GM18508 (cell line): ENCODE data around the gene MAGT1.
"Not testable (repeated sequence)": the region's sequence is repeated elsewhere in the genome, so short reads cannot be mapped to it uniquely, and the experiment has no call there.

Experiments used
- ATAC-seq: cut with Tn5 transposase; IDR thresholded peaks from one replicate; pipeline ENCODE4 v1.9.1; 2021; ENCODE audit warnings: moderate number of reproducible peaks; ENCODE audit not compliant: insufficient read depth, unreplicated experiment

The MAGT1 gene

GRCh38 chrX:77894921-77895886, at the start of gene MAGT1:
MAGT1 (minus strand) TSS chrX:77895435; CDS start chrX:77895410, 25 bp downstream.
- ATAC-seq = peak; percentile 87

GRCh38 chrX:77945031-77945430, 49.8 kb upstream of the MAGT1 start:
- not testable (repeated sequence) for ATAC-seq

- ATAC-seq = no peak
Measured at GRCh38 chrX:77938083-77938680, 42.9 kb upstream of the MAGT1 start.

- no peak for ATAC-seq
Measured at GRCh38 chrX:77937291-77937690, 42.1 kb upstream of the MAGT1 start.

- ATAC-seq = no peak
Measured at GRCh38 chrX:77936299-77936698, 41.1 kb upstream of the MAGT1 start.

- ATAC-seq = no peak
Measured at GRCh38 chrX:77935886-77936285, 40.7 kb upstream of the MAGT1 start.

- ATAC-seq = no peak
Measured at GRCh38 chrX:77930581-77930980, 35.3 kb upstream of the MAGT1 start.

GRCh38 chrX:77925764-77926163, 30.5 kb upstream of the MAGT1 start:
- ATAC-seq = no peak

GRCh38 chrX:77924320-77924859, 29.2 kb upstream of the MAGT1 start:
- no peak for ATAC-seq

- no peak for ATAC-seq
Measured at GRCh38 chrX:77922787-77923186, 27.6 kb upstream of the MAGT1 start.

- ATAC-seq = not testable (repeated sequence)
Measured at GRCh38 chrX:77919370-77919769, 24.1 kb upstream of the MAGT1 start.

GRCh38 chrX:77918568-77918967, 23.3 kb upstream of the MAGT1 start:
- no peak for ATAC-seq

GRCh38 chrX:77917294-77917933, 22.2 kb upstream of the MAGT1 start:
- no peak for ATAC-seq

- peak; percentile 74 for ATAC-seq
Measured at GRCh38 chrX:77910108-77910840, 15.0 kb upstream of the MAGT1 start, which contains the start of gene ATP7A. ATP7A (plus strand) TSS chrX:77910693; CDS start chrX:77971642, 60,949 bp downstream.

GRCh38 chrX:77901506-77901905, 6.3 kb upstream of the MAGT1 start:
- no peak for ATAC-seq

- ATAC-seq = no peak
Measured at GRCh38 chrX:77900688-77901087, 5.5 kb upstream of the MAGT1 start.

GRCh38 chrX:77899081-77899828, 4.0 kb upstream of the MAGT1 start, which contains the start of gene COX7B:
COX7B (plus strand) TSS chrX:77899468; CDS start chrX:77899554, 86 bp downstream.
- ATAC-seq = peak; percentile 46

GRCh38 chrX:77893713-77894112, 1.5 kb downstream of the MAGT1 start:
- no peak for ATAC-seq

- no peak for ATAC-seq
Measured at GRCh38 chrX:77892887-77893286, 2.3 kb downstream of the MAGT1 start.
